ENCODE data around the gene E2F4. TPM values are rescaled to one million over a fixed set of nuclear protein-coding genes. Genes with fewer than 3 reads are reported as not detected.

E2F4 gene
- total and polyA plus RNA-seq, 2 of the 8 experiments (the other 6 are each of a cell fraction or from before 2014, with no cell fraction given), result 79.9 to 157 TPM

GRCh38 chr16:67177743-67178699 lies 13.9 kb upstream of the E2F4 start (continued):
- TF ChIP-seq KDM4A (IDR thresholded peaks at IDR 0.05; ENCODE audit: low read depth, low read length, severe bottlenecking) (peak; percentile 67), TCF12 (IDR thresholded peaks at IDR 0.05; ENCODE audit: low read depth, low read length) (peak; percentile 79; the same call in 1 of the 2 replicates), CBX5 (IDR thresholded peaks at IDR 0.05; ENCODE audit: low read depth, low read length) (no peak), SAP30 (IDR thresholded peaks at IDR 0.05; ENCODE audit: insufficient read depth, insufficient replicate concordance, low read length) (no peak), POLR2A (IDR thresholded peaks at IDR 0.05; ENCODE audit: control extremely low read depth in 1 of 2, low read depth in 2 of 2, low read length in 2 of 2) (no peak), BRCA1 (IDR thresholded peaks at IDR 0.05; ENCODE audit: low read depth, low read length) (no peak), FOSL1 (IDR thresholded peaks at IDR 0.05; ENCODE audit: insufficient read depth, low read depth, low read length) (no peak), KDM1A (IDR thresholded peaks at IDR 0.05; ENCODE audit: borderline replicate concordance, low read length) (no peak), GTF2F1 (IDR thresholded peaks at IDR 0.05; ENCODE audit: borderline replicate concordance, low read depth, low read length) (no peak), SP4 (IDR thresholded peaks at IDR 0.05; ENCODE audit: low read length) (no peak), HDAC2 (IDR thresholded peaks at IDR 0.05; ENCODE audit: borderline replicate concordance in 1 of 2, low read depth in 2 of 2, low read length in 2 of 2) (peak; percentile 2 to 50; a peak in 1 of 4 replicates), MAX (IDR thresholded peaks at IDR 0.05) (peak; percentile 86), SP2 (IDR thresholded peaks at IDR 0.05; ENCODE audit: low read length) (no peak), E2F6 (IDR thresholded peaks at IDR 0.05) (peak; percentile 67), POLR2AphosphoS5 (IDR thresholded peaks at IDR 0.05; ENCODE audit: low read depth, low read length) (peak; percentile 48; the same call in 1 of the 2 replicates), RFX5 (IDR thresholded peaks at IDR 0.05; ENCODE audit: borderline replicate concordance, low read depth, low read length) (no peak), KDM5A (IDR thresholded peaks at IDR 0.05; ENCODE audit: low read length) (no peak)
- TF ChIP-seq, protein P1, sequence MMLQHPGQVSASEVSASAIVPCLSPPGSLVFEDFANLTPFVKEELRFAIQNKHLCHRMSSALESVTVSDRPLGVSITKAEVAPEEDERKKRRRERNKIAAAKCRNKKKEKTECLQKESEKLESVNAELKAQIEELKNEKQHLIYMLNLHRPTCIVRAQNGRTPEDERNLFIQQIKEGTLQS (IDR thresholded peaks at IDR 0.05; ENCODE audit: insufficient read depth, low read depth, low read length), result no peak
- TF ChIP-seq, protein P2, sequence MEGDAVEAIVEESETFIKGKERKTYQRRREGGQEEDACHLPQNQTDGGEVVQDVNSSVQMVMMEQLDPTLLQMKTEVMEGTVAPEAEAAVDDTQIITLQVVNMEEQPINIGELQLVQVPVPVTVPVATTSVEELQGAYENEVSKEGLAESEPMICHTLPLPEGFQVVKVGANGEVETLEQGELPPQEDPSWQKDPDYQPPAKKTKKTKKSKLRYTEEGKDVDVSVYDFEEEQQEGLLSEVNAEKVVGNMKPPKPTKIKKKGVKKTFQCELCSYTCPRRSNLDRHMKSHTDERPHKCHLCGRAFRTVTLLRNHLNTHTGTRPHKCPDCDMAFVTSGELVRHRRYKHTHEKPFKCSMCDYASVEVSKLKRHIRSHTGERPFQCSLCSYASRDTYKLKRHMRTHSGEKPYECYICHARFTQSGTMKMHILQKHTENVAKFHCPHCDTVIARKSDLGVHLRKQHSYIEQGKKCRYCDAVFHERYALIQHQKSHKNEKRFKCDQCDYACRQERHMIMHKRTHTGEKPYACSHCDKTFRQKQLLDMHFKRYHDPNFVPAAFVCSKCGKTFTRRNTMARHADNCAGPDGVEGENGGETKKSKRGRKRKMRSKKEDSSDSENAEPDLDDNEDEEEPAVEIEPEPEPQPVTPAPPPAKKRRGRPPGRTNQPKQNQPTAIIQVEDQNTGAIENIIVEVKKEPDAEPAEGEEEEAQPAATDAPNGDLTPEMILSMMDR (IDR thresholded peaks at IDR 0.05; ENCODE audit: control extremely low read depth in 1 of 3, insufficient read depth in 1 of 3, low read depth in 1 of 3, low read length in 3 of 3), result no peak
